Raji (cell line): ENCODE measurements around the gene MSI2.

Experiments used
- POLR2A ChIP-seq: IDR thresholded peaks from 2 replicates; pipeline ENCODE4 v1.6.1; 2011; ENCODE audit warnings: low read depth, low read length, control low read depth; ENCODE audit not compliant: insufficient read depth

Gene MSI2

DNA sequence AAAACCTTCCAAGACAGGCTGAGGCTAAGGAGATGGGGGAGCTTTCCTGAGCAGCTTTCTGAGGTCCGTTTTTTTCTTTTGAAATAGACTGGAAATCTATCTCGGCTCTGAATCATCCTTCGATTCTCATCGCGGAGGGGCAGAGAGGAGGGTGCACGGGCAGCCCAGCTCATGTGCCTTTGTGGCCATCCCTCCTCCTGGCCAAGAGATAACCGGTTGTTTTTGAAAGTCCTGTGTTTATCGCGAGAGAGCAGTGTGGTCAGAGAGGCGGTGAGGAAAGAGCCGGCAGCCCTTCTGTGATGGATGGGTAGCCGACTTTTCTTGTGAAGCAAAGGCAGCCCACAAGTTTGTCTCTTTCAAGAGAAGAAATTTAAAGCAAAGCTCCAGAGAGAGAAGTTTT lies 297.2 kb downstream of the MSI2 start:
- TF ChIP-seq POLR2A: no peak

DNA sequence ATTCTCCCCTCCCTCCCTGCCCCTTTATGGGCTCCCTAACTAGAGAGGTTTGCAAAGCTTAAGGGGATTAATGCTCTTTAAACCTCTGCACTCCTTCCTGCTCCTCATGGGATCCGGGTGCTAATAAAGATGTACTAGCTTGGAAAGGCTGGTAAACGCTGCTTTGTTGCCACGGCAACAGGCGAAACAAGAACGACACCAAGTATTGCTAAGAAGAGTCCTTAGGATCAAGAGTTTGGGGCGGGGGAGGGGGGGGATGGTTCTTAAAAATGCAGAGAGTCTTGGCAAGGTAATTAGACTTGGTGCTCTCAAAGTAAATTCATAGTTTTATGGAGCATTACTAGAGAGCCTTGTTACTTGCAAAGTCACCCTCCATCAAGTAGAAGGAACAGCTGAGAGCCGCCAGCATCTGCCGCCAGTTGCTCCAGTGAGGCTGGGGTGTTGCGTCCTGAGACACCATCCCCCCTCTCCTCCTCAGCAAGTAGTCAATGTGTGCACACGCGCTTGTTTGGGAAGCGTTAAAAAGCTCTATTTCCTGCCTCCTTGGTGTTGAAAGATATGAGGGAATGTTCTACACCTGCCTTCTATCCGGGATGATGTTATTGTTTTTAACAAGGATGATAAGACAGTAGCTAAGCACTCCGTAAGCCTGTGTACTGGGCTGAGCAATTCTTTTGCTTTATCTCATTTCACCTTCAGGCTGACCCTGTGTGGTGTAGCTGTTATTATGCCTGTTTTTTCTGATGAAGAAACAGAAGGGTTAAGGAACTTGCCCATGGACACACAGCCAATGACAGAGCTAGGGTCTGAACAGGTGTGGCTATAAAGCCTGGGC lies 297.9 kb downstream of the MSI2 start:
- TF ChIP-seq POLR2A: no peak

DNA sequence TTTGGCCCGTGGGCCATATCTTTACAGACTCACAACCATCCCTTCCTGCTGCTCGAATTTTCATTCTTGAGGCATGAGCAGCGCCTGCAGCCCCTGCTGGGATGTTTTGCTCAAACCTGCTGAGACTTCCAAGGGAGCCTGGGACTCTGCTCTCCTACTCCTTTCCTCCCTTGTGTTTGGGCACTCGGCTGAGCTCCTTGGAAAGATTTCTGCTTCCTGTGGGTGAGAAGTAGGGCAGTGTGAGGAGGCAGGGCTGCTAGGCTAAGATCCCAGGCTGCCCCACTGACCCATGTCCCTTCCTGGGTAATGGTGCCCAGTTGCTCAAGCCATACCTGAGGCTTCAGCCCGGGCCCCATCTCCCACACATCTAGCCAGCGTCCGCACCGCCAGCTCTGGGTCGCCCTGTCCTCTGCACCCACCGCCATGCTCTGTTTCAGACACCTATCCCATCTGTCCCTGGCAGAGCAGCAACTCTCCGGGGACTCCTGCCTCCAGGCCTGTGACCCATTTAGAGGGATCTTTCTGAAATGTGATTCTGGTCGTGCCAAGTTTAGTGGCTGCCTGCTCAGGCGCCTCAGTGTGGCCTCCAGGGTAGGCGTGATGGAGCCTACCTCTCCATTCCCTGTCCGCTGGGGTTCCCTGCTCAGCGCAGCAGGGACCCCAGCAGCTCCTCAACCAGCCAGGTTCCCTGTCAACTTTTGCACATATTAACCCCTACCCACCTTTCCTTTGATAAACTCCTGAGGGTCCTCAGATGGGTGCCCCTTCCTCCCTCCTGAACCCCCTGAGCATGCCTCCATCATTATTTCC lies 298.7 kb downstream of the MSI2 start:
- TF ChIP-seq POLR2A: no peak

DNA sequence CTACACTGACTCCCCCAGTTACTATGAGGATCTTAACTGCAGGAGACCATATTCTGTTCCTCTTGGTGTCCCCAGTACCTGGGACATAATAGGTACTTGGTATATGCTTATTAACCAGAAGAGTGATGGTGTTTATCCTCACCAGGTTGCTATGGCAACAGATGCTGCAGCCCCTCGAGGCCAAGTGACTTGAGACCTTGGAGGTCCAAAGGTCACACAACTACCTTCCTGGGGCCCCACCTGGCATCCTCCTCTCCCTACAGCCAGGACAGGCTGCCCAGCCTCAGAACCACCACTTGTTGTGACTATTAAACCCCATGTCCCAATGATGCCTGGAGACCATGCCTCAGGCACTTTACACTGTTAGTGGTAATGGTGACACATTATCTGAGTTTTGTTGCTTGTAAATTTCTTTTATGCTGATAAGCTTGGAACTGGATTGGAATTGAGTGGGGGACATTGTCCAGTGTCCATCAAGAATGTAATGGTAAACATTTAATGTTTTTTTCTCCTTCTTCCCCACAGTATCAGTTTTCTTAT lies 299.4 kb downstream of the MSI2 start:
- no peak for TF ChIP-seq POLR2A

DNA sequence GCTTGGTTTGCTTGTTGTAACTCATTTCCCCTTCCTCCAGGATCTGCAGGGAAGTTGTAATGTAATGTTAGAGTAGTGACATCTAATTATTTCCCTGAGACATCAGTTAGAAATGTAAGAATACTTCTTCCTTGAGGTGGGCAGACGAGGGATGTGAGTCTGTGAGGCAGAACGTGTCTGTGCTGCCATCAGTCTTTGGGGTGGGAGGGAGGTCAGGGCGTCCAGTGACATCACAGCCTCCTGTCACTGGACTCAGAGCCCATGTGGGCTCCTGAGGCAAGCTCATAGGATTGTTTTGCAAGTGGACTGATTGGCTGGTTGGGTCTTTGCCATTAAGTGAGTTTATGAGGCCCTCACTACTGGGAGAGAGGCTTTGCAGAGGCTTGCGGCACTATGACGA lies 300.0 kb downstream of the MSI2 start:
- no peak for TF ChIP-seq POLR2A

DNA sequence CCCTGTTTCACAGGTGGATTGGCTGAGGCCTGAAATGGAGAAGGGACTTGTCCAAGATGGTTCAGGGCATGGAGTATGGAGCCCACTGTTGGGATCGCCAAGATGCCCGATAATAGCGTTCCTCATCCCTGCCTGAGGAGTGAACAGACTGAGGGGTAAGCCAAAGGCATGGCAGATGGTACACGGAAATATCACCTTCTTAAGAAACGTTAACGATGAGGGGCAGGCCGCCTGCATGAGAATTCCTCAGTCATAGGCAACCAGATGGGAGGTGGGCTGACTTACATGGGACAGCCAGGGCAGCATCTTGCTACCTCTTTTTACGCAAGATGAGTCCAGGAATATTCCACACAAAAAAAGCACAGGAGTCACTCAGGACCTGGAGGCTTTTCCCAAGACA lies 300.7 kb downstream of the MSI2 start:
- TF ChIP-seq POLR2A: no peak

DNA sequence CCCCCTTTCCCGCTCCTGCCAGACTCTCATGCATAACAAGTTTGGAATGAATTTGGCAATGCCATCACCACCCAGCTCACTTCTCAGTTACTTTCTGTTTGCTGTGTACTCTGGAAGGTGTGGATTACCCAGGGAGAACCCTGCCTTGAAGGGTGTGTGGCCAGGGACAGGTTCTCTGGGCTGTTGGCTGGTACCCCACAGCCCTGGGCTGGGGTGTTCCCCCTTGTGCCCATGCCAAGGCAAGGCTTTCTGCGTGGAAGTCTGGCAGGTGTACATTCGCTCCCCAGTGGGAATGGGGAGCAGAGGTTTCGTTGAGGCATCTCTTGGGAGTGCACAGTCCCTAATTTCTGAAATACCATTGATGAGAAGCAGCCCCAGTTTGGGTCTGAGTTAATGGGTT lies 301.1 kb downstream of the MSI2 start:
- TF ChIP-seq POLR2A: no peak

DNA sequence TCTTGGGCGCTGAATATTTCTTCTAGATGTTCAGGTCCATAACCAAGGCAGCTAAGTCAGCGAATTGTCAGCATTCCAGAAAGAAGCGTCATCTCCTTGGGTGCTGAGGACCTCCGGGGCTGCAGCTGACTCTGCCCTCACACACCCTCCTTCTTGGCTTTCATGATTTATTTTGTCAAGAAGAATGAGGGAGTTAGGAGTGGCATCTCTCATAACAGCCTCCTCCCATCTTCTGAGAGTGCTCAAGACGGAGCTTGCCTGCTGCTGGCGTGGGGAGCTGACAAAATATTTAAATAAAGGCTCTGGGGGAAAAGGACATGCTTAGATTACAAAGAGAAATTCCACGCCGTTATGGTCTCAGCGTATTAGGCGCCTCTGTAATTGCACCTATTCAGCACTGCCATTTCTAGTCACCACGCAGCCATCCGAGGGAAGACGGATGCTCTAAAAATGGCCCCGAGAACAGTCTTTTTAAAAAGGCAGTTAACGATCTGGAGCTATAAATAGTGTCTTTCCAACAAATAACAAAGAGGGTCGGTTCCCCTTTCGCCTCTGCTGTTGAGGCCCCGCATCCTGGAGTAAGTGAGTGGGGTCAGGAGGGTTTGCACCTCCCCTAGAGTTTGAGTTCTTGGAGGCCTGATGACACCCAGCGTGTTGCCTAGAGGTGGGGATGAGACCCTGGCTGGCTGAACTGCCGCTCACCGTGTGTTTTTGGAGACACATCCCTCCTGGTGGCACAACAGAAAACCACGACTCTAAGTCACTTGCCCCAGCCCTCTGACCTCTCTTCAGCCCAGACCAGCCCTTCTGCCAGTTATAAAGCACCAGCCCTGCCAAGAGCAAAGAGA lies 301.7 kb downstream of the MSI2 start:
- no peak for TF ChIP-seq POLR2A

DNA sequence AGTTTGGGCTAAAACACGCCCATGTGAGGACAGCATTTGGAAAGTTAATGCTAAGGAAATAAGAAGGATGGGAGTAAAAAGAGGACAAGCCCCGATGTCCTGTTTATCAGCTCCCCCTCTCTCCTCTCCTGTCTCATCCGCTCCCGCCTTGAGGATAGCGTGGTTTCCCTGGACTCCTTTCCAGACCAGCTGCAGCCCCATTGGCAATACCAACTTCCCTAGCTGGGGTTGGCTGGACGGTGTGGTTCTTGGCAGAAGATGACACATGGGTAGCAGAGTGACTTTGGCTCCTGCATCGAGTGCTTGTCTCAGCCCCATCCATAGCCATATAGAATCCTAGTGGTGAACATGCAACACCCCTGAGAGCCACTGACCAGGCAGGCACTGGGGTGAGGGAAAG lies 302.9 kb downstream of the MSI2 start:
- TF ChIP-seq POLR2A: no peak

DNA sequence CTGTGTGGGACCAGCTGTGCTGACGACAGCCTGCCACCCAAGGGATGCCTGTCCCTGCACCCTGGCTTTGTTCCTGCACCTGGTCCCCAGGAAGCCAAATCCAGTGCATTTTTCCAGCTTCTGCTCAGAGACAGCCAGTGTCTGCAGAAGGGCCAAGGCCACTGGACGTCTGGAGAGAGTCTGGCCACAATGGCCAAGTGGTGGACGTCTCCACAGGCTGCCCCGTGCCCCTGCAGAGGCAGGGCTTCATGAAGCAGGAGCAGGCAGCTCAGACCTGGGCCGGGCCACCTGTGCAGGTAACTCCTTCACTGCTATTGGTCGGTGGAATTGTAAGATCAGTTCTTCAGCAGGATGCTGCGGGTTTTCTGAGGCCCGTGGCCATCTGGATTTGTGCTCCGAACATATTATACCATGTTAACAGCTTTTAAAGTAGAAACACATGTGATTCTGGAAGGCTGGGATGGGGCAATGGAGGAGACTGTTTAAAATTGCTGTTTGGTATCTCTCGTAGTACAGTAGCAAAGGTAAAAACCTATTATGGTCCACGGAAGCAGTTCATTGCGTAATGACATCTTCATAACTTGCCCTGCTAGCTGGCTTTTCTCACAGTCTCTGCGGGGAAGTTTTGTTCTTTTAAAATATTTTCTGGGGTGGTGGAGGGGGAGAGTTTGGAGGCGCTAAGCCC lies 303.5 kb downstream of the MSI2 start:
- no peak for TF ChIP-seq POLR2A

DNA sequence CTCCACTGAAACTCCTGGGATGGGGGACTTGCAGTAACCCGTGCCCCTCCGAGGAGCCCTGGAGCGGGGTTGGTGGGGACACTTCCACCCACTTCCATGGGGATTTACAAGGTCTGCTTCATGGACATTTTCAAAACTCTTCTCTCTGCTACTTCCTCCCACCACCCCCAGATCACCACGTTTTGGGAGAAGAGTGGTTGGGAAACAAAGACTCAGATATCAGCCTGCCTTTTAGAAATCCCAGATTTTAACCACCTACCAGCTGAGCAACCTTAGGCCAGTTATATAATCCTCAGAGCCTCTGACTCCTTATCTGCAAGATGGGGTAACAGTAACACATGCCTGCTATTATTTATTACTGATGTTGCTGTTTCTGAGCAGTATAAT lies 304.0 kb downstream of the MSI2 start:
- no peak for TF ChIP-seq POLR2A

DNA sequence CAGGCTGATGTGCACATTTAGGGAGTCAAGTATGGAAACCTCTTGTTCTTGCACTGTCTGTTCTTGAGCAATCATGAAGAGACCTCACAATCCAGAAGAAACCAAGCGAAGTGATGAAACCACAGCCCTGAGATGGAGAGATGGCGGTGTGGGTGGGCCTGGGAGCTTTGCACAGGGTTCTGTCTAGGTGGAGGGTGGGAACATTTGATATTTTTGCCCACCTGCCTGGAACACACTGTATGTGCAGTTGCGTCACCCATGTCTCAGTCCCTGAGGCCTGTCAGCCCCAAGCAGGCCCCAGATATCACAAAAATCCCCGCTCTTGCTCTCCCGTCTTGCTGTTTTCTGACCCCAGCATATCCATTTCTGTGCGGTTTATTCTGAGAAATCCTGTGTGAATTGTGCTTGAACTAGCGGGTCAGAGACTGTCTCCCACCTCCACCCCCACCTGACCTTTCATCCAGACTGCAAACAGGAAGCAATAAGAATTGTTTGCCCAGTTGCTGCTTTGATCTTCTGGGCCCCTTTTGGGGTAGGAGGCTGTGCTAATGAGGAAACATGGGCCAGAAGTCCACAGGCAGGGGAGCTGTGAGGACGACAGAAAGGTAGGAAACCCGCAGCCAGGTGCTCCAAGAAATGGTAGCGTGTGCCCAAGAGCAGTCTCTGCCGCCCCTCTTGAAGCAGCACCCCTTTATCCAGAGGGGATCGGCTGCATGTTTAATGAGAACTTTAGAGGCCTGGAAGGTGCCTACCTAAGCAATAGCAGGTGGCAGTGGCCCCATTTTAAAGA lies 304.9 kb downstream of the MSI2 start:
- no peak for TF ChIP-seq POLR2A

DNA sequence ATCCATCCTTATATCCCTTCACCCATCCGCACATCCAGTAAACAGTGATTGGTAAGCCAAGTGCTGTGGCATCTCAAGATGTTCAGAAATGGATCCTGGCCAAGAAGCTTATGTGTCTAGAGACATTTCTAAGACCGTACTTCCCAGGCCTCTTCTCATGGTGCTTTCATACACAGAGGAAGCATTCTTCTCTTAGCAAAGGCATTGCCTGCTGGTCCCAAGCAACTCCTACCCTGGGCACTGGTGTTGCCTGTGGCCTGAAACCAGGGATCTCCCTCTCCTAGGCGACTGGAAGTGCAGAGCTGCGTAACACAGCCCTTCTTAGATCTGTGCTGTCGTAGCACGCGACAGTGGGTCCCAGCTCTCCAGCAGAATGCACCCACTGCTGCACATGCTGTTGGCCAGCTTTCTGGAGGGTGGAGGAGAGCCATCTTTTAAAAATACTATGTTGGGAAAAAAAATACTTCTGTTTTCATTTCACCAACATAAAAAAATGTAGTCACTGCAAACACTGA lies 305.9 kb downstream of the MSI2 start:
- TF ChIP-seq POLR2A: no peak

DNA sequence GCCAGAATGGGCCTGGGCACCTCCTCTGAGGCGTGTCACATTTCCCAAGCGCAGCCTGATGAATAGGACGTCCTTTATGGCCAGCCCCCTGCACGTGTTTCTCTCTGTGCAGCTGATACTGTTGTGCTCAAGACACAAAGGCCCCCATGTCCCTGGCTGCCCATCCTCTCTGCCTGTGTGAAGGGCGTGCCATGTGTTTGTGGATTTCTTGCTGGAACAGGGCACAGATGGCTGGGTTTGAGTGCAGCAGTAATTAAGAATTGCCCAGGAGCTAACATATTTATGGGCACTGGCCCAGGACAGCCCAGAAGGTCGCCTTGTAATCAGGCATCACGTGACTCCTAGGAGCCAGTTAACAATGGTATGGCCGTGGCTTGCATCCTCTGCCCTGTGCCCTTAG lies 307.6 kb downstream of the MSI2 start:
- TF ChIP-seq POLR2A: no peak
